GM23338 (cell line): ENCODE results near the gene VMAC. TPM values are rescaled to one million over a fixed set of nuclear protein-coding genes. Genes with fewer than 3 reads are reported as not detected.

Experiments
- ATAC-seq: fragments of 200-7000 bp; cut with Tn5 transposase; 3 replicates; pipeline ENCODE4 v1.9.1; 2020
- DNase-seq: peaks from one replicate; pipeline ENCODE4 v3.0.0-alpha.2; 2015; ENCODE audit warnings: low spot score
- H2AFZ ChIP-seq: fragments of 200-600 bp; sonication (generic); 2 replicates; pipeline ENCODE4 v1.8.0; 2016; ENCODE audit warnings: antibody characterized with exemption, mild to moderate bottlenecking, moderate library complexity
- H3F3A ChIP-seq: fragments of 200-600 bp; sonication (generic); replicated peaks from 2 replicates; pipeline ENCODE4 v1.8.0; 2017; ENCODE audit warnings: antibody characterized with exemption, mixed run types, low read depth
- H3K27ac ChIP-seq: fragments of 200-600 bp; sonication (generic); 2 replicates; pipeline ENCODE4 v1.6.1; 2016; ENCODE audit warnings: low read depth
- H3K27me3 ChIP-seq: fragments of 200-600 bp; sonication (generic); 2 replicates; pipeline ENCODE4 v1.8.0; 2016; ENCODE audit warnings: mild to moderate bottlenecking, mixed run types, moderate library complexity; ENCODE audit not compliant: insufficient read depth
- H3K36me3 ChIP-seq: fragments of 200-600 bp; sonication (generic); 2 replicates; pipeline ENCODE4 v1.8.0; 2016; ENCODE audit warnings: mild to moderate bottlenecking; ENCODE audit not compliant: insufficient read depth
- H3K4me1 ChIP-seq: fragments of 200-600 bp; sonication (generic); 2 replicates; pipeline ENCODE4 v1.8.0; 2016; ENCODE audit warnings: mild to moderate bottlenecking, moderate library complexity; ENCODE audit not compliant: insufficient read depth
- H3K4me2 ChIP-seq: fragments of 200-600 bp; sonication (generic); 2 replicates; pipeline ENCODE4 v1.7.1; 2017; ENCODE audit warnings: mixed run types
- H3K4me3 ChIP-seq: fragments of 200-600 bp; sonication (generic); 2 replicates; pipeline ENCODE4 v1.6.1; 2016; ENCODE audit warnings: mixed run types
- H3K79me2 ChIP-seq: fragments of 200-600 bp; sonication (generic); replicated peaks from 2 replicates; pipeline ENCODE4 v1.8.0; 2017; ENCODE audit warnings: mild to moderate bottlenecking; ENCODE audit not compliant: insufficient read depth
- H3K9me2 ChIP-seq: fragments of 200-600 bp; sonication (generic); 2 replicates; pipeline ENCODE4 v1.8.0; 2017; ENCODE audit not compliant: insufficient read depth
- H4K20me1 ChIP-seq: fragments of 200-600 bp; sonication (generic); replicated peaks from 2 replicates; pipeline ENCODE4 v1.8.0; 2017; ENCODE audit warnings: mild to moderate bottlenecking; ENCODE audit not compliant: insufficient read depth
- H3K27ac Mint-ChIP-seq: 2 replicates; pipeline ENCODE4 v1.8.0; 2020; ENCODE audit warnings: inconsistent platforms, mild to moderate bottlenecking, moderate library complexity, mixed read lengths
- H3K27me3 Mint-ChIP-seq: 3 replicates; pipeline ENCODE4 v1.8.0; 2022; ENCODE audit warnings: low read depth, mild to moderate bottlenecking, moderate library complexity, mixed read lengths, inconsistent platforms; ENCODE audit not compliant: insufficient read depth, poor library complexity
- H3K36me3 Mint-ChIP-seq: 3 replicates; pipeline ENCODE4 v1.8.0; 2021; ENCODE audit warnings: low read depth, mild to moderate bottlenecking, inconsistent platforms, moderate library complexity, mixed read lengths
- H3K4me1 Mint-ChIP-seq: 3 replicates; pipeline ENCODE4 v1.8.0; 2020; ENCODE audit warnings: mild to moderate bottlenecking, inconsistent platforms, mixed read lengths
- H3K4me3 Mint-ChIP-seq: 3 replicates; pipeline ENCODE4 v1.8.0; 2021; ENCODE audit warnings: moderate library complexity, mild to moderate bottlenecking, inconsistent platforms, mixed read lengths
- H3K9me3 Mint-ChIP-seq: 3 replicates; pipeline ENCODE4 v1.8.0; 2020; ENCODE audit warnings: moderate library complexity, mild to moderate bottlenecking, inconsistent platforms, mixed read lengths
- CTCF ChIP-seq, 2 experiments: fragments of 200-600 bp in 1 of 2; sonication (generic) in 1 of 2; conservative IDR thresholded peaks; 2 replicates each; pipeline versions ENCODE4 v1.5.1 to v1.6.1; 2016 to 2017; ENCODE audit warnings: antibody characterized with exemption in 2 of 2, low read depth in 2 of 2, mild to moderate bottlenecking in 2 of 2, moderate library complexity in 1 of 2
- EZH2phosphoT487 ChIP-seq: fragments of 200-600 bp; sonication (generic); IDR thresholded peaks from one replicate; pipeline ENCODE4 v1.8.1; 2018; ENCODE audit warnings: antibody characterized with exemption; ENCODE audit not compliant: unreplicated experiment
- NANOG ChIP-seq: IDR thresholded peaks from 2 replicates; pipeline ENCODE4 v1.6.1; 2016; ENCODE audit warnings: antibody characterized with exemption, borderline replicate concordance
- STAT1 ChIP-seq: IDR thresholded peaks from one replicate; pipeline ENCODE4 v1.6.1; 2016; ENCODE audit warnings: antibody characterized with exemption; ENCODE audit not compliant: unreplicated experiment
- ZNF462 ChIP-seq: fragments of 250-450 bp; sonication (Bioruptor Pico); IDR thresholded peaks from 2 replicates; pipeline ENCODE4 v1.5.0; 2020; ENCODE audit warnings: mild to moderate bottlenecking, moderate library complexity
- polyA plus RNA-seq: library from polyadenylated mRNA; unstranded; fragments of >200 nt; fragmentation: Nextera tagmentation; extraction: Ambion mirVana; gene quantifications from 2 replicates; pipeline ENCODE4 v1.2.1, GENCODE V29; 2016
- total RNA-seq: library from RNA; depleted of rRNA; stranded (reverse); fragments of >200 nt; shearing (Covaris generic); gene quantifications from 2 replicates; pipeline ENCODE4 v1.2.3, GENCODE V29; 2014

The VMAC gene
- total and polyA plus RNA-seq, 2 experiments from 2014 or later: 0.79 to 3.7 TPM

GRCh38 chr19:5890099-5890498, 14.6 kb upstream of the VMAC start:
- H3K79me2 ChIP-seq: no peaks in the 10 kb centered on the region
- H3K4me1 ChIP-seq: peaks cover 4% of the 10 kb centered on the region; the same call in 1 of the 2 replicates
- no peak overlapping the region for H3K4me2 ChIP-seq
- no peak overlapping the region for H3K27ac ChIP-seq
- H3K4me1 Mint-ChIP-seq: no peaks in the 10 kb centered on the region; the same call in 1 of the 3 replicates
- peaks cover 10% of the 10 kb centered on the region for H3K27me3 Mint-ChIP-seq
- H2AFZ ChIP-seq: no peak overlapping the region
- H3K27ac Mint-ChIP-seq: no peak overlapping the region
- no peaks in the 10 kb centered on the region for H3K9me3 Mint-ChIP-seq
- H3K27me3 ChIP-seq: no peaks in the 10 kb centered on the region
- H3F3A ChIP-seq: no peaks in the 10 kb centered on the region
- H3K4me3 Mint-ChIP-seq: no peak overlapping the region
- no peaks in the 10 kb centered on the region; the same call in 1 of the 2 replicates for H4K20me1 ChIP-seq
- DNase-seq (no peak), ATAC-seq (no peak)
- no peaks in the 10 kb centered on the region for H3K36me3 Mint-ChIP-seq
- H3K9me2 ChIP-seq: no peaks in the 10 kb centered on the region
- H3K36me3 ChIP-seq: no peaks in the 10 kb centered on the region
- H3K4me3 ChIP-seq: no peak overlapping the region
- TF ChIP-seq NANOG: no peak
- no peak for TF ChIP-seq EZH2phosphoT487
- no peak for TF ChIP-seq CTCF (conservative IDR thresholded peaks at IDR 0.05; ENCODE audit: low read depth in 2 of 2)
- TF ChIP-seq STAT1: no peak
- TF ChIP-seq ZNF462 (CRISPR knock-in tag): no peak
